ENCODE data around the gene SLC15A3.

DNA sequence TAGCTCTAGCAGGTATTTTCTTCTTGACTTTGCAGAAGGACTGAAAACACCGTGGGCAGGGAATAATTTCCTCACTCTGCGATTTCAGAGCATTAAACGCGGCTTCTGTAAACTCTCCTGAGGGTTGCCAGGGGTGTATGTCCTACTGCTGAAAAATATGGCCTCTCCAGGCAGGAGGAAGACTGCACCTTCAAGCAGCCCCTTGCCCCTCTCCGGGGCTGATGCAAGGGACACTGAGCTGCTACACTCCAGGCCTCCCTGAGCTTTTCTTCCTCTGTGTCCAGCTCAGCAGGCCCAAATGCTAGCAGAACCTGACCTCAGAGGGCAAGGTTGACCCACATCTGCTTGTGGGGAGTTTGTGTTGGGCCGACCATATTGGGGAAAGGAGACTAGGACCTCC lies 21.7 kb upstream of the SLC15A3 start:
- TF ChIP-seq POLR2A (IDR thresholded peaks at IDR 0.05) (no peak), CTCF (IDR thresholded peaks at IDR 0.05) (no peak)

All from esophagus squamous epithelium (tissue), 4 donors.